IPS-15b (cell line): ENCODE measurements around the gene LTV1.
"Not testable (repeated sequence)": the region's sequence is repeated elsewhere in the genome, so short reads cannot be mapped to it uniquely, and the experiment has no call there.

Source experiments
- H3K27me3 ChIP-seq: one replicate; pipeline ENCODE4 v1.6.1; 2013; ENCODE audit warnings: low read length; ENCODE audit not compliant: control insufficient read depth, insufficient read depth
- H3K36me3 ChIP-seq: one replicate; pipeline ENCODE4 v1.6.1; 2013; ENCODE audit warnings: low read length; ENCODE audit not compliant: control insufficient read depth, insufficient read depth
- H3K4me1 ChIP-seq: one replicate; pipeline ENCODE4 v1.6.1; 2013; ENCODE audit warnings: mild to moderate bottlenecking, low read length; ENCODE audit not compliant: control insufficient read depth, insufficient read depth
- H3K4me3 ChIP-seq: one replicate; pipeline ENCODE4 v1.5.1; 2013; ENCODE audit warnings: low read depth, low read length
- H3K9ac ChIP-seq: one replicate; pipeline ENCODE4 v1.6.1; 2013; ENCODE audit warnings: low read depth, mild to moderate bottlenecking, low read length
- H3K9me3 ChIP-seq: one replicate; pipeline ENCODE4 v1.6.1; 2013; ENCODE audit warnings: mild to moderate bottlenecking, low read length; ENCODE audit not compliant: control insufficient read depth, insufficient read depth

The LTV1 gene

GRCh38 chr6:143842902-143843676 lies at the start of gene LTV1:
Gene LTV1 (plus strand): TSS chr6:143843338. CDS start chr6:143843478, 140 bp downstream.
- peak within 1 kb of the TSS; percentile 80 for H3K9ac ChIP-seq
- H3K4me1 ChIP-seq, result peaks cover 3% of the 10 kb centered on the region
- H3K36me3 ChIP-seq, result peaks cover 26% of the 10 kb centered on the region
- no peaks in the 10 kb centered on the region for H3K27me3 ChIP-seq
- H3K9me3 ChIP-seq, result no peaks in the 10 kb centered on the region
- H3K4me3 ChIP-seq, result peak within 1 kb of the TSS; percentile 81

- not testable (repeated sequence) for H3K9ac ChIP-seq, H3K9me3 ChIP-seq, H3K36me3 ChIP-seq, H3K4me1 ChIP-seq, H3K27me3 ChIP-seq, H3K4me3 ChIP-seq
These were observed 46.6 kb upstream of the LTV1 start for GRCh38 chr6:143796551-143796950.

GRCh38 chr6:143798487-143798886 lies 44.7 kb upstream of the LTV1 start:
- not testable (repeated sequence) for H3K9ac ChIP-seq, H3K4me1 ChIP-seq, H3K27me3 ChIP-seq, H3K36me3 ChIP-seq, H3K4me3 ChIP-seq, H3K9me3 ChIP-seq

DNA sequence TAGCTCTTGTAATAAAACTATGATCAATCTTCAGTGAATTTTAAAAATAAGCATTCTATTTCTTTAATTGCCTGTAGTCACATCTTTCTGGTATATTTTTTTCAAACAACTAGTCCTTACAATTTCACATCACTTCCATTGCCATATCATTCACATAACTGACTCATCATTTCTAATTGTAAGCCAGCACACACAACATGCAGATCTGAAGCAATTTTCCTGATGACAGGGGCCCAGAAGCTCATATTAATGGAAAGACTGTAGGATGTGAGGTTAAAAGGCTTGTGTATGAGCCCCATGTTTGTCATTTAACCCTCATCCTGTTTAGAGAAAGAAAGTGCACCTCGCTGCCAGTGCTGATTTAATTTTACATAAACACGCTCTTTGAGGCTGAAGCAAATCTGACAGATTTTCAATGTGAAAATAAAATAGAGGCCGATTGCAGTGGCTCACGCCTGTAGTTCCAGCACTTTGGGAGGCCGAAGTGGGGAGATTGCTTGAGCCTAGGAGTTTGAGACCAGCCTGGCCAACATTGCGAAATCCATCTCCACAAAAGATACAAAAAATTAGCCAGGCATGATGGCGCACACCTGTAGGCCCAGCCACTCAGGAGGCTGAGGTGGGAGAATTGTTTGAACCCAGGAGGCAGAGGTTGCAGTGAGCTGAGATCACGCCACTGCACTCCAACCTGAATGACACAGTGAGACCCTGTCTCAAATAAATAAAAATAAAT lies 40.1 kb upstream of the LTV1 start:
- Histone ChIP-seq H3K9me3 (no peaks in the 10 kb centered on the region), H3K9ac (no peak overlapping the region), H3K4me3 (no peak overlapping the region), H3K4me1 (peaks cover 7% of the 10 kb centered on the region), H3K27me3 (no peaks in the 10 kb centered on the region), H3K36me3 (no peaks in the 10 kb centered on the region)

- Histone ChIP-seq H3K9ac (peak overlapping the region; percentile 39), H3K9me3 (no peaks in the 10 kb centered on the region), H3K4me3 (no peak overlapping the region)
These were observed 39.2 kb upstream of the LTV1 start for GRCh38 chr6:143803769-143804568.

GRCh38 chr6:143804835-143805239 lies 38.3 kb upstream of the LTV1 start:
- Histone ChIP-seq H3K4me3 (no peak overlapping the region), H3K27me3 (no peaks in the 10 kb centered on the region), H3K4me1 (peaks cover 7% of the 10 kb centered on the region), H3K36me3 (no peaks in the 10 kb centered on the region), H3K9ac (no peak overlapping the region), H3K9me3 (no peaks in the 10 kb centered on the region)

More at GRCh38 chr6:143803769-143804568, 39.2 kb upstream of the LTV1 start:
- Histone ChIP-seq H3K27me3 (no peaks in the 10 kb centered on the region), H3K4me1 (peaks cover 7% of the 10 kb centered on the region), H3K36me3 (no peaks in the 10 kb centered on the region)

DNA sequence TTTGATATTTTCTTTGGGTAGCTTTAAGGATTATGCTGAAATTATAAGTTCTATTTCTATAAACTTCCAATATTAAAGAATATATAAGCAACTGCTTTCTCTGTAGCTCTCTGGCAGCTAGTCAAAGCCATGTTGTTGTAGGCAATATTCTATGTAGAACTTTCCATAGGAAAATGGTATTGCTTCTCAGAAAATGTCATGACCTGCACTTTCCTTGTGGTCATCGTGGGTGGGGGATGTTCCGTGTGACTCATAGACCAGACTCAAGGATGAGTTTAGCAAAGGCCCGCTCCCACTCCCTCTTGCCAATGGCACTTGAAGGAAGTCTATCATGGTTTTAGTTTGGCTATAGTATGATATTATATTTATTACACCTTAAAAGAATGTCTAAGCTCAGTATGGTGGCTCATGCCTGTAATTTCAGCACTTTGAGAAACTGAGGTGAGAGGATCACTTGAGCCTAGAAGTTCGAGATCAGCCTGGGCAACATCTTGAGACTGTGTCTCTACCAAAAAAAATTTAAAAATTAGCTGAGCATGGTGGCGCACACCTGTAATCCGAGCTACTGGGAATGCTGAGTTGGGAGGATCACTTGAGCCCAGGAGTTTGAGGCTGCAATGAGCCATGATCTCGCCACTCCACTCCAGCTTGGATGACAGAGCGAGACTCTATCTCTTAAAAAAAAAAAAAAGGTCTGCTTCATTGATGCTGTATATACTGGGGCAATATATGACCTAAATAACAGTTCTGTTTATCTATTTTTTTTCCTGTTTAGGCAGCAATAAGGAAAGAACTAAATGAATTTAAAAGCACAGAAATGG lies 36.6 kb upstream of the LTV1 start:
- no peak overlapping the region for H3K9ac ChIP-seq
- H3K4me3 ChIP-seq, result no peak overlapping the region
- peaks cover 7% of the 10 kb centered on the region for H3K4me1 ChIP-seq

GRCh38 chr6:143807103-143807772 lies 35.9 kb upstream of the LTV1 start:
- H3K4me1 ChIP-seq, result peaks cover 7% of the 10 kb centered on the region
- no peak overlapping the region for H3K4me3 ChIP-seq
- no peaks in the 10 kb centered on the region for H3K36me3 ChIP-seq
- no peak overlapping the region for H3K9ac ChIP-seq
- no peaks in the 10 kb centered on the region for H3K27me3 ChIP-seq
- no peaks in the 10 kb centered on the region for H3K9me3 ChIP-seq

More for the DNA sequence above, 36.6 kb upstream of the LTV1 start:
- no peaks in the 10 kb centered on the region for H3K36me3 ChIP-seq
- H3K27me3 ChIP-seq, result no peaks in the 10 kb centered on the region
- H3K9me3 ChIP-seq, result no peaks in the 10 kb centered on the region

DNA sequence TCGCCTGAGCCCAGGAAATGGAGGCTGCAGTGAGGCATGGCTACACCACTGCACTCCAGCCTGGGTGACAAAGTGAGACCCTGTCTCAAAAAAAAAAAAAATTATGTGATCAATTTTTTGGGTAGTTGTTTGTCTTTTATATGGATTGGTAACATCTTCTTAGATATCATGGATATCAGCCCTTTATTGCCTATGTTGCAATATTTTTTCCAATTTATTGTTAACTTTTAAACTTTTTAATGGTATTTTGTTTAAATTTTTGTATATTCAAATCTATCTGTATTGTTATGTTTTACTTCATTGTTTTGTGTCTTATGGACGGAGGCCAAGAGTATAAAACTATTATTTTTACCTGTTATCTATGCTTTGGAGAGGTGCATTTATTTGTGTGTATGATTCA lies 32.4 kb upstream of the LTV1 start:
- Histone ChIP-seq H3K4me3 (no peak overlapping the region), H3K9me3 (no peaks in the 10 kb centered on the region), H3K27me3 (no peaks in the 10 kb centered on the region), H3K9ac (no peak overlapping the region), H3K4me1 (no peaks in the 10 kb centered on the region), H3K36me3 (no peaks in the 10 kb centered on the region)

GRCh38 chr6:143811501-143812157 lies 31.5 kb upstream of the LTV1 start:
- H3K9me3 ChIP-seq, result no peaks in the 10 kb centered on the region
- no peaks in the 10 kb centered on the region for H3K4me1 ChIP-seq
- H3K9ac ChIP-seq, result no peak overlapping the region
- H3K27me3 ChIP-seq, result no peaks in the 10 kb centered on the region
- no peaks in the 10 kb centered on the region for H3K36me3 ChIP-seq
- H3K4me3 ChIP-seq, result no peak overlapping the region
